GM12878 (cell line): ENCODE results near the gene NAV2. TPM values are rescaled to one million over a fixed set of nuclear protein-coding genes. Genes with fewer than 3 reads are reported as not detected.
A peak's percentile ranks its signal among the peaks of the same experiment; 100 is the strongest.

Experiments used
- ATAC-seq: fragments of 200-7000 bp; cut with Tn5 transposase; 3 replicates; pipeline ENCODE4 v1.9.1; 2020; ENCODE audit warnings: mild to moderate bottlenecking, moderate library complexity
- BruUV-seq: library from RNA; stranded (reverse); fragments of 400-500 nt; replicated peaks from 2 replicates; lab custom pipeline; 2021; lab: Mats Ljungman, UMichigan
- CTCF ChIA-PET: fragments of 300-600 bp; sonication (Branson Sonifier 250); formaldehyde crosslinking; extraction: SDS; loops from one replicate; lab custom pipeline; 2021; ENCODE audit warnings: inconsistent platforms; lab: Yijun Ruan, JAX
- POLR2A ChIA-PET: fragments of 350-600 bp; formaldehyde crosslinking; extraction: SDS; loops from one replicate; lab custom pipeline; 2021; ENCODE audit warnings: inconsistent platforms; lab: Charles Lee
- RAD21 ChIA-PET: fragments of 300-600 bp; sonication (Branson Sonifier 250); formaldehyde crosslinking; loops from one replicate; lab custom pipeline; 2023; ENCODE audit warnings: antibody characterized with exemption; ENCODE audit not compliant: unreplicated experiment; lab: Charles Lee
- SMC1A ChIA-PET: fragments of 300-600 bp; sonication (Branson Sonifier 250); formaldehyde crosslinking; loops from one replicate; lab custom pipeline; 2023; ENCODE audit not compliant: unreplicated experiment, uncharacterized antibody; lab: Charles Lee
- DNase-seq: peaks from one replicate; pipeline ENCODE4 v3.0.0-alpha.2; 2011; ENCODE audit warnings: low read depth, low spot score
- FAIRE-seq: peaks from 3 replicates; lab custom pipeline; 2011; peaks lifted over from hg19 to GRCh38; lab: Jason Lieb, UNC
- H2AFZ ChIP-seq: 2 replicates; pipeline ENCODE4 v1.6.0; 2011; ENCODE audit warnings: low read depth, low read length, control low read depth; ENCODE audit not compliant: control insufficient read depth
- H3K27ac ChIP-seq: 2 replicates; pipeline ENCODE4 v1.5.1; 2011; ENCODE audit warnings: control low read depth; ENCODE audit not compliant: control insufficient read depth, insufficient read depth
- H3K27me3 ChIP-seq, 2 experiments: replicated peaks in 1 of 2; 2 replicates each; pipeline versions ENCODE4 v1.6.0 to v1.6.1; 2011; ENCODE audit warnings: low read length in 1 of 2; ENCODE audit not compliant: control insufficient read depth in 2 of 2, insufficient read depth in 2 of 2
- H3K36me3 ChIP-seq, 2 experiments: 2 replicates each; pipeline ENCODE4 v1.5.1; 2011; ENCODE audit warnings: low read length in 1 of 2; ENCODE audit not compliant: control insufficient read depth in 2 of 2, insufficient read depth in 2 of 2
- H3K4me1 ChIP-seq: 2 replicates; pipeline ENCODE4 v1.6.1; 2011; ENCODE audit warnings: mild to moderate bottlenecking, low read length, moderate library complexity, mixed read lengths; ENCODE audit not compliant: control insufficient read depth, insufficient read depth
- H3K4me2 ChIP-seq: 2 replicates; pipeline ENCODE4 v1.6.0; 2011; ENCODE audit warnings: control low read depth; ENCODE audit not compliant: control insufficient read depth, insufficient read depth
- H3K4me3 ChIP-seq: fragments of 200-600 bp; sonication (generic); 2 replicates; pipeline ENCODE4 v1.5.1; 2016
- H3K79me2 ChIP-seq: 2 replicates; pipeline ENCODE4 v1.6.0; 2011; ENCODE audit warnings: low read length; ENCODE audit not compliant: control insufficient read depth, insufficient read depth
- H3K9ac ChIP-seq: 2 replicates; pipeline ENCODE4 v1.8.0; 2011; ENCODE audit warnings: low read length, control low read depth, mixed read lengths; ENCODE audit not compliant: control insufficient read depth, insufficient read depth
- H3K9me3 ChIP-seq: replicated peaks from 3 replicates; pipeline ENCODE4 v1.5.1; 2011; ENCODE audit warnings: mild to moderate bottlenecking, low read length; ENCODE audit not compliant: control insufficient read depth, insufficient read depth
- H4K20me1 ChIP-seq: 2 replicates; pipeline ENCODE4 v1.6.0; 2011; ENCODE audit not compliant: control insufficient read depth, insufficient read depth
- EZH2 ChIP-seq: IDR thresholded peaks from 2 replicates; pipeline ENCODE4 v1.6.1; 2012; ENCODE audit warnings: low read depth, mild to moderate bottlenecking, control low read depth, inconsistent platforms, low read length, borderline replicate concordance; ENCODE audit not compliant: control insufficient read depth
- RELB ChIP-seq: fragments of 450-650 bp; IDR thresholded peaks from 2 replicates; pipeline ENCODE4 v1.6.1; 2017; ENCODE audit warnings: low read depth, mild to moderate bottlenecking, moderate library complexity
- WGBS: methylation state at CpG from one replicate; pipeline ENCODE4 v1.1.6; 2016; ENCODE audit warnings: low lambda C conversion rate; ENCODE audit not compliant: insufficient replicate concordance, insufficient coverage; ENCODE audit errors: missing lambda C conversion rate; 5-methylcytosine and 5-hydroxymethylcytosine counted together
- in situ Hi-C: fragments of 300-500 bp; cut with MboI; formaldehyde crosslinking; loops from 9 replicates; pipeline ENCODE4 v1.14.3; 2018; ENCODE audit warnings: mixed read lengths
- intact Hi-C: fragments of 100-400 bp; cut with micrococcal nuclease; formaldehyde crosslinking; loops from one replicate; pipeline ENCODE4 v1.14.2; 2022; ENCODE audit not compliant: unreplicated experiment
- polyA plus RNA-seq, 11 experiments: library from polyadenylated mRNA; depleted of rRNA in 4 of 11; unstranded in 6 of 11; stranded (reverse) in 5 of 11; fragments of >200 nt; fragmentation: Nextera tagmentation in 4 of 11; fragmentation: Illumina TruSeq in 1 of 11; extraction: Ambion mirVana in 4 of 11; extraction: Trizol in 1 of 11; gene quantifications; 1 replicate in 1 of 11; 2 replicates in 10 of 11; pipeline versions ENCODE4 v1.2.1 to v1.2.3, GENCODE V29; 2011 to 2016; ENCODE audit warnings: inconsistent platforms in 2 of 11, missing spikeins in 2 of 11, low read depth in 1 of 11
- total RNA-seq, 4 experiments: library from RNA; depleted of rRNA in 3 of 4; stranded (reverse); fragments of >200 nt in 3 of 4; fragmentation: Illumina TruSeq in 1 of 4; extraction: Trizol in 1 of 4; gene quantifications; 2 replicates each; pipeline versions ENCODE4 v1.2.1 to v1.2.3, GENCODE V29; 2013 to 2021

The NAV2 gene
- total and polyA plus RNA-seq, 10 of the 15 experiments (the other 5 are each of a cell fraction or from before 2014, with no cell fraction given) = 0.35 to 6.1 (median 1.1) TPM

- CTCF ChIA-PET = interaction anchor here (0.8 kb wide), 1 partner anchor 9 kb away, joined by 3 read pairs; no protein-coding TSS in a partner anchor
- H3K27ac ChIP-seq = no peak overlapping the region
- intact Hi-C loops = no loop called here
- RAD21 ChIA-PET = no interaction called here
- in situ Hi-C loops = no loop called here
- 0 out of 2 replicates have a peak, but pooled peaks have one; percentile 55 for TF ChIP-seq EZH2
- no peak for TF ChIP-seq RELB
- POLR2A ChIA-PET = no interaction called here
- no peaks in the 10 kb centered on the region for H4K20me1 ChIP-seq
- no peaks in the 10 kb centered on the region for H3K79me2 ChIP-seq
- H3K4me1 ChIP-seq = no peaks in the 10 kb centered on the region; the same call in 1 of the 2 replicates
- no peaks in the 10 kb centered on the region for H3K36me3 ChIP-seq
- no peaks in the 10 kb centered on the region; the same call in 2 of the 3 replicates for H3K9me3 ChIP-seq
- BruUV-seq = no TSS peak
- FAIRE-seq (no peak), ATAC-seq (no peak), DNase-seq (no peak)
- SMC1A ChIA-PET = no interaction called here
- H2AFZ ChIP-seq = no peak overlapping the region
- H3K4me2 ChIP-seq = no peak overlapping the region
- H3K4me3 ChIP-seq = no peak overlapping the region
- WGBS = 17% methylated on average over 26 of the region's 29 CpGs
- peaks cover 17 to 18% of the 10 kb centered on the region in 2 experiments; a peak in 3 of 4 replicates for H3K27me3 ChIP-seq
- H3K9ac ChIP-seq = no peak overlapping the region
These were observed 448.7 kb downstream of the NAV2 start for GRCh38 chr11:20161230-20161918.
